Endothelial cell of umbilical vein (primary cell): ENCODE measurements around the gene PRM1.

Experiments
- CTCF ChIP-seq, 2 donors: IDR thresholded peaks; 1 replicate in 1 of 2; 2 replicates in 1 of 2; pipeline ENCODE4 v1.5.1; 2011; ENCODE audit warnings: low read length in 2 of 2, mild to moderate bottlenecking in 2 of 2, moderate library complexity in 2 of 2, control low read depth in 1 of 2, inconsistent platforms in 1 of 2, low read depth in 1 of 2; ENCODE audit not compliant: insufficient read depth in 1 of 2; ENCODE audit errors: extremely low read depth in 1 of 2
- EZH2 ChIP-seq: IDR thresholded peaks from 2 replicates; pipeline ENCODE4 v1.6.1; 2012; ENCODE audit warnings: borderline replicate concordance, low read depth, mild to moderate bottlenecking, moderate library complexity, low read length, inconsistent platforms; ENCODE audit not compliant: severe bottlenecking
- JUN ChIP-seq: IDR thresholded peaks from 2 replicates; pipeline ENCODE4 v1.6.1; 2011; ENCODE audit warnings: borderline replicate concordance, low read depth; ENCODE audit not compliant: insufficient read length, insufficient read depth
- MYC ChIP-seq: IDR thresholded peaks from one replicate; pipeline ENCODE4 v1.6.1; 2011; ENCODE audit warnings: mild to moderate bottlenecking, low read depth, low read length
- POLR2A ChIP-seq: IDR thresholded peaks from 2 replicates; pipeline ENCODE4 v1.6.1; 2012; ENCODE audit warnings: low read depth, mild to moderate bottlenecking, control low read depth, low read length
- POLR2AphosphoS5 ChIP-seq: IDR thresholded peaks from 2 replicates; pipeline ENCODE4 v1.6.1; 2012; ENCODE audit warnings: low read depth, mild to moderate bottlenecking, control low read depth, low read length, moderate library complexity; ENCODE audit not compliant: insufficient read depth
- TF ChIP-seq, protein P1 (sequence below): IDR thresholded peaks from 2 replicates; pipeline ENCODE4 v1.6.1; 2011; ENCODE audit not compliant: insufficient read depth, insufficient read length

DNA sequence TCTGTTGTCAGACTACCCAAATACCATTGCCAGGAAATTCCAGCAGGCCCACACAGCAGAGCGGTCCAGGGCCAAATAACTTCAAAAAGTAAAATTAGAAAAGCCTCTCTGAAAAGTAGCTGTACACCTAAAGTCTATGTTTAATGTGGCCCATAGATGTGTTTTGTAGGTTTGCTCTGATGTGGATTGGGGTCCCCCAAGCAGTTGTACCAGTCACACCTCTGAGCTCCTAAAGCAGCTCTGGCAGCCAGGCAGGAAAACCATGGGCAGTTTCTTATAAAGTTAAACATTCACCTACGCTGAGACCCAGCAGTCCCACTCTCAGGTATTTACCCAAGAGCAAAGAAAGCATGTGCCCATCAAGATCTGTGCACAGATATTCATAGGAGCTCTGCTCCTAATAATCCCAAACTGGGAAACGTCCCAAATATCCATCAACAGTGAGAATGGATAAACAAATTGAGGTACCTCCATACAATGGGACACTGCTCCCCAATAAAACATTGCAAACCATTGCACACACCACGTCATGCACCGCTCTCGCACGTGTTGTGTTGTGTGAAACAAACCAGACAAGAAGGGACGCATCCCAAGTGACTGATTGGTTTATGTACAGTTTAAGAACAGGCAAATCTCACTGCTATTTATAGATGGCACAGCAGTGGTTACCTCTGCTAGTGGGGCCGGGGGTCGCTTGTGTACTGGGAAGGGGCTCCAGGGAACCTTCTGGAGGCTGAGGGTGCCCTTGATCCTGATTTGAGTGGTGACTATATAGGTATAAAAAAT, 15.8 kb upstream of the PRM1 start:
- TF ChIP-seq CTCF (IDR thresholded peaks at IDR 0.05; ENCODE audit: extremely low read depth in 1 of 2, insufficient read depth in 1 of 2, low read depth in 1 of 2, low read length in 2 of 2), result no peak
- TF ChIP-seq, protein P1, sequence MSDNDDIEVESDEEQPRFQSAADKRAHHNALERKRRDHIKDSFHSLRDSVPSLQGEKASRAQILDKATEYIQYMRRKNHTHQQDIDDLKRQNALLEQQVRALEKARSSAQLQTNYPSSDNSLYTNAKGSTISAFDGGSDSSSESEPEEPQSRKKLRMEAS, result no peak
- TF ChIP-seq POLR2AphosphoS5, result no peak
- no peak for TF ChIP-seq POLR2A
- TF ChIP-seq EZH2, result no peak
- no peak for TF ChIP-seq JUN
- TF ChIP-seq MYC, result no peak
